Measurements from ENCODE around the gene FBXO17. TPM values are rescaled to one million over a fixed set of nuclear protein-coding genes. Genes with fewer than 3 reads are reported as not detected.

FBXO17 gene
- total and polyA plus RNA-seq, 2 donors (not counting 3 experiments of a cell fraction or from before 2014, with no cell fraction given) = 21.8 to 23.8 TPM

DNA sequence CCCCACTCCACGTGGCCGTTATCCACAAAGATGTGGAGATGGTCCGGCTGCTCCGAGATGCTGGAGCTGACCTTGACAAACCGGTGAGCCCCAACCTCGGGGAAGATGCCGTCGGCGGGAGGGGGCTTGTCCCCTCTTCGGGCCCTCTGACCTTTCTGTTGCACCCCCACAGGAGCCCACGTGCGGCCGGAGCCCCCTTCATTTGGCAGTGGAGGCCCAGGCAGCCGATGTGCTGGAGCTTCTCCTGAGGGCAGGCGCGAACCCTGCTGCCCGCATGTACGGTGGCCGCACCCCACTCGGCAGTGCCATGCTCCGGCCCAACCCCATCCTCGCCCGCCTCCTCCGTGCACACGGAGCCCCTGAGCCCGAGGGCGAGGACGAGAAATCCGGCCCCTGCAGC is 68.3 kb downstream of the FBXO17 start:
- dilution Hi-C loops (cut with MboI; ENCODE audit: extremely low pct_ligation_motif_present, low sequenced_read_pairs) = no loop called here
- H3K4me3 ChIP-seq (replicated peaks in 1 of 3; ENCODE audit: insufficient read depth in 1 of 3, low read depth in 1 of 3, low read length in 3 of 3) = no peak overlapping the region
- H3K27me3 ChIP-seq (ENCODE audit: control insufficient read depth in 2 of 2, insufficient read depth in 2 of 2, low read length in 2 of 2) = no peaks in the 10 kb centered on the region
- FAIRE-seq = no peak
- H3K9me3 ChIP-seq (replicated peaks; ENCODE audit: control insufficient read depth, insufficient read depth, low read length) = no peaks in the 10 kb centered on the region
- no peaks in the 10 kb centered on the region for H3K9me1 ChIP-seq (replicated peaks; ENCODE audit: control insufficient read depth, extremely low read depth, insufficient read depth, low read length)
- ChIA-PET CTCF (interaction anchor here (0.7 kb wide), 1 partner anchor 23 kb away, joined by 3 read pairs; the partner anchor contains the start of genes MRPS12 and SARS2), POLR2A (no interaction called here)
- no peak overlapping the region for H3K27ac ChIP-seq (ENCODE audit: insufficient read depth, low read depth, low read length)
- BruUV-seq (replicated peaks) = no TSS peak
- no peaks in the 10 kb centered on the region for H3K4me1 ChIP-seq (ENCODE audit: control insufficient read depth, extremely low read depth, insufficient read depth, low read length)
- peaks cover 0 to 21% of the 10 kb centered on the region in 2 experiments for H3K36me3 ChIP-seq (ENCODE audit: control insufficient read depth in 2 of 2, extremely low read depth in 1 of 2, insufficient read depth in 2 of 2, low read length in 2 of 2)
- TF ChIP-seq MAX (IDR thresholded peaks at IDR 0.05; ENCODE audit: insufficient read depth, insufficient read length) (no peak), MYC (IDR thresholded peaks at IDR 0.05; ENCODE audit: low read depth, low read length) (no peak), GATA2 (IDR thresholded peaks at IDR 0.05; ENCODE audit: insufficient read depth, insufficient read length, low read depth, low read length) (no peak), EZH2 (IDR thresholded peaks at IDR 0.05; ENCODE audit: borderline replicate concordance, low read depth, low read length, severe bottlenecking) (no peak), CTCF (IDR thresholded peaks at IDR 0.05; ENCODE audit: extremely low read depth in 1 of 2, insufficient read depth in 1 of 2, low read depth in 1 of 2, low read length in 2 of 2) (no peak), POLR2A (IDR thresholded peaks at IDR 0.05; ENCODE audit: low read depth, low read length) (no peak), FOS (IDR thresholded peaks at IDR 0.05; ENCODE audit: borderline replicate concordance, insufficient read depth, low read length) (no peak), JUN (IDR thresholded peaks at IDR 0.05; ENCODE audit: borderline replicate concordance, insufficient read depth, insufficient read length, low read depth) (no peak), POLR2AphosphoS5 (IDR thresholded peaks at IDR 0.05; ENCODE audit: insufficient read depth, low read depth, low read length) (no peak)
- no peak overlapping the region for H3K9ac ChIP-seq (replicated peaks; ENCODE audit: extremely low read depth, insufficient read depth, low read length)
- H3K4me2 ChIP-seq (ENCODE audit: insufficient read depth, low read length) = no peak overlapping the region
- H2AFZ ChIP-seq (ENCODE audit: low read depth, low read length) = no peak overlapping the region
- intact Hi-C loops (cut with micrococcal nuclease) = no loop called here
- H4K20me1 ChIP-seq (replicated peaks; ENCODE audit: control insufficient read depth, extremely low read depth, insufficient read depth, low read length) = no peaks in the 10 kb centered on the region
- no peaks in the 10 kb centered on the region for H3K79me2 ChIP-seq (ENCODE audit: control insufficient read depth, insufficient read depth, low read length)
- no peak for DNase-seq (ENCODE audit: low read depth, low spot score)

Data from endothelial cell of umbilical vein (primary cell).